ENCODE data around the gene TASP1.

Gene TASP1

DNA sequence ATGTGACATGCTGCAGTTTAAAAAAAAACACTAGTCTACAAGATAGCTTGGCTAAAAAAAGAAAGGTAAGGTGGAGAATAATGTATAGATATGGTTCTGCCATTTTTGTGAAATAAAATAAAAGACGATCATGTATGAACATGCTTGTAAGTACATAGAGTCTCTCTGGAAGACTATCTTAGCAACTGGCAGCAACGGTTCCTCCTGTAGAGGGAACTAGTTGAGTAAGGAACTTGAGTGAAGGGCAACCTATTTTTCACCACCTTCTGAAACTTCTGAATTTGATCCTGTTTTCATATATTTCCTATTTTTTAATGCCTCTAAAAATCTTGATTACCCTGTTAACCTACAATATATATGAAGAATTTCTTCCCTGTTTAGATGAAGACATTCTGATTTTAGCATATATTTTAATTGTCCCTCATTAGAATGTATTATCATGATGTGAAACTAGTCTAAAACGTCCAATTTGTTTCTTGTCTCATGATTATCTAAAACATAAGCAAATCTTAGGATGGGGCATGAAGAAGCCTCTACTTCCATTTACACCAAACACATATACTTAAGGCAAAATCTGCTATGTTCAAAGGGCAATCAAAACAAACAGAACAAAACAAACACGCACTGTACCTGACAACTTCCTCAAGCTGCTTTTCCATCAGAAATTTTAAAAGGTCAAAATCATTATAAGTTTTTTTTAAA, 215.1 kb downstream of the TASP1 start:
- Mint-ChIP-seq H3K9me3 (no peaks in the 10 kb centered on the region), H3K4me1 (peaks cover 9% of the 10 kb centered on the region), H3K36me3 (ENCODE audit: low read depth) (no peaks in the 10 kb centered on the region), H3K27ac (no peak overlapping the region), H3K4me3 (no peak overlapping the region), H3K27me3 (ENCODE audit: low read depth, poor library complexity) (no peaks in the 10 kb centered on the region)
- DNase-seq: no peak
- TF ChIP-seq, protein P1, sequence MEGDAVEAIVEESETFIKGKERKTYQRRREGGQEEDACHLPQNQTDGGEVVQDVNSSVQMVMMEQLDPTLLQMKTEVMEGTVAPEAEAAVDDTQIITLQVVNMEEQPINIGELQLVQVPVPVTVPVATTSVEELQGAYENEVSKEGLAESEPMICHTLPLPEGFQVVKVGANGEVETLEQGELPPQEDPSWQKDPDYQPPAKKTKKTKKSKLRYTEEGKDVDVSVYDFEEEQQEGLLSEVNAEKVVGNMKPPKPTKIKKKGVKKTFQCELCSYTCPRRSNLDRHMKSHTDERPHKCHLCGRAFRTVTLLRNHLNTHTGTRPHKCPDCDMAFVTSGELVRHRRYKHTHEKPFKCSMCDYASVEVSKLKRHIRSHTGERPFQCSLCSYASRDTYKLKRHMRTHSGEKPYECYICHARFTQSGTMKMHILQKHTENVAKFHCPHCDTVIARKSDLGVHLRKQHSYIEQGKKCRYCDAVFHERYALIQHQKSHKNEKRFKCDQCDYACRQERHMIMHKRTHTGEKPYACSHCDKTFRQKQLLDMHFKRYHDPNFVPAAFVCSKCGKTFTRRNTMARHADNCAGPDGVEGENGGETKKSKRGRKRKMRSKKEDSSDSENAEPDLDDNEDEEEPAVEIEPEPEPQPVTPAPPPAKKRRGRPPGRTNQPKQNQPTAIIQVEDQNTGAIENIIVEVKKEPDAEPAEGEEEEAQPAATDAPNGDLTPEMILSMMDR (IDR thresholded peaks at IDR 0.05): no peak

DNA sequence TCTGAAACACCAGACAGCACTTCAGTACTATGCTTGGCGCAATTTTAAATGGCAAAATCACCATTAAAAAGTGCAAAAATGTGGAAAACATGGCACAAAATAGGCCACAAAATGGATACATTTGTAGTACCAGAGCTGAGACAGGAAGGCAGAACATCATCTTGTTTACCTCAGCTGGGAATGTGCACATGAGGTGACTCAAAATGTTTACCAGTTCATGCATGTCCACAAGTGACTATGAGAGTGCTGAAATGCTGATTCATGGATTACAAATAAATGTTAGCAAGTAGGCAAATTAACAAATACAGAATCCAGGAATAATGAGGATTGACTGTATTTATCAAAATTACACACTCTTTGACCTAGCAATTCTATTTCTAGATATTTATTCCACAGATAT, 216.1 kb downstream of the TASP1 start:
- Mint-ChIP-seq H3K4me3 (no peak overlapping the region), H3K27me3 (ENCODE audit: low read depth, poor library complexity) (no peaks in the 10 kb centered on the region), H3K36me3 (ENCODE audit: low read depth) (peaks cover 2% of the 10 kb centered on the region), H3K4me1 (peaks cover 9% of the 10 kb centered on the region), H3K9me3 (no peaks in the 10 kb centered on the region), H3K27ac (no peak overlapping the region)
- TF ChIP-seq, protein P1 (IDR thresholded peaks at IDR 0.05): no peak
- DNase-seq: no peak

DNA sequence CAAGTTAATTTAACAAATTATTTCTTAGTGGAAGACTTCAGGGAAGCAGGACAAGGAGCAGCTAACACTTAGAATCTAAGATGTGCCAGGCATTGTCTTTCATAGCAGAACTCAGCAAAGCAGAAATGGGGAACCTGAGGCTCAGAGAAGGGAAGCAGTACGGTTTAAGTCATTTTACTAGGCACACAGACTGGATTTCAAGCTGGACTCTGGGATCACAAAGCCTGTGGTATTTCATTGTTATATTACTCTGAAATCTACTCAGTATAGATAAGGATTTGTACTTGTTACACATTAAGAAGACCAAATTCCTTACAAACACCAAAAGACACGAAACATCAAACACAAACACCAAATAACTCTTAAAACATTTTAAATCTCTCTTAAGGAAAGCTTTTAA, 218.1 kb downstream of the TASP1 start:
- Mint-ChIP-seq H3K4me1 (peaks cover 9% of the 10 kb centered on the region), H3K27me3 (ENCODE audit: low read depth, poor library complexity) (no peaks in the 10 kb centered on the region), H3K27ac (peak overlapping the region; percentile 57), H3K36me3 (ENCODE audit: low read depth) (peaks cover 8% of the 10 kb centered on the region), H3K4me3 (no peak overlapping the region), H3K9me3 (no peaks in the 10 kb centered on the region)
- TF ChIP-seq, protein P1 (IDR thresholded peaks at IDR 0.05): no peak
- no peak for DNase-seq

DNA sequence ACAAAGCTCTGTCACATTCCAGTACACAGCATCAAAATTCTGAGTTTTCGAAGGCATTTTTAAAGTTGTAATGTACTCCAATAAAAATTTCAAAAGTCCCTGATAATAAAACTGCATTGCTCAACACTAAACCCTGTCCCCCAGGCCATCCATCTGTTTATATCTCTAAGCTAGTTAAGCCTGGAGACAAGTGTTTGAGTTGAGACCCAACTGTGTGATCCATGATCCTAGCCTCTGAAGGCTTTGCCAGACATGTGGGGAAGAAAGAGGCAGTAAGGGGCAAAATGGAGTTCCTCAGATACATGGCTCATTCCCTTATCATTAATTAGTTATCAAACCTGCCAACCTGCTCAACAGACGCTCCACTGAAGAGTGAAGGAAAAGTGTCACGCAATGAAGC, 219.3 kb downstream of the TASP1 start:
- no peak for DNase-seq
- Mint-ChIP-seq H3K4me1 (peaks cover 9% of the 10 kb centered on the region), H3K36me3 (ENCODE audit: low read depth) (peaks cover 8% of the 10 kb centered on the region), H3K27ac (no peak overlapping the region), H3K4me3 (no peak overlapping the region), H3K9me3 (no peaks in the 10 kb centered on the region), H3K27me3 (ENCODE audit: low read depth, poor library complexity) (no peaks in the 10 kb centered on the region)
- TF ChIP-seq, protein P1 (IDR thresholded peaks at IDR 0.05): no peak

- no peak for DNase-seq
- H3K4me1 Mint-ChIP-seq: peaks cover 9% of the 10 kb centered on the region
- H3K27ac Mint-ChIP-seq: no peak overlapping the region
- no peaks in the 10 kb centered on the region for H3K9me3 Mint-ChIP-seq
- no peak overlapping the region for H3K4me3 Mint-ChIP-seq
- TF ChIP-seq, protein P1 (IDR thresholded peaks at IDR 0.05): no peak
- peaks cover 8% of the 10 kb centered on the region for H3K36me3 Mint-ChIP-seq (ENCODE audit: low read depth)
- no peaks in the 10 kb centered on the region for H3K27me3 Mint-ChIP-seq (ENCODE audit: low read depth, poor library complexity)
These were observed 220.2 kb downstream of the TASP1 start for GRCh38 chr20:13418263-13419229.

All from nephron progenitor cell (in vitro differentiated cells).